GM19023 (cell line): Measurements from ENCODE around the gene PTPRD.

Experiments used
- ATAC-seq: cut with Tn5 transposase; IDR thresholded peaks from one replicate; pipeline ENCODE4 v1.9.1; 2021; ENCODE audit warnings: mild to moderate bottlenecking, moderate library complexity; ENCODE audit not compliant: unreplicated experiment

The PTPRD gene

GRCh38 chr9:10208691-10209069 is 404.1 kb downstream of the PTPRD start:
- peak; percentile 28 for ATAC-seq

GRCh38 chr9:10204276-10204675 is 408.5 kb downstream of the PTPRD start:
- ATAC-seq: no peak

GRCh38 chr9:10173561-10173960 is 439.2 kb downstream of the PTPRD start:
- no peak for ATAC-seq

- ATAC-seq: no peak
Observed at GRCh38 chr9:10172476-10172875, 440.3 kb downstream of the PTPRD start.

GRCh38 chr9:10168241-10168640 is 444.6 kb downstream of the PTPRD start:
- ATAC-seq: no peak

- ATAC-seq: no peak
Observed at GRCh38 chr9:10148796-10149195, 464.0 kb downstream of the PTPRD start.

GRCh38 chr9:10146517-10147331 is 466.1 kb downstream of the PTPRD start:
- ATAC-seq: no peak

GRCh38 chr9:10144355-10144754 is 468.4 kb downstream of the PTPRD start:
- ATAC-seq: no peak

GRCh38 chr9:10135553-10135952 is 477.2 kb downstream of the PTPRD start:
- ATAC-seq: no peak

GRCh38 chr9:10134266-10134665 is 478.5 kb downstream of the PTPRD start:
- ATAC-seq: no peak

GRCh38 chr9:10130061-10130675 is 482.6 kb downstream of the PTPRD start:
- no peak for ATAC-seq

- ATAC-seq: no peak
Observed at GRCh38 chr9:10127867-10128266, 484.9 kb downstream of the PTPRD start.

GRCh38 chr9:10112798-10113197 is 500.0 kb downstream of the PTPRD start:
- no peak for ATAC-seq

GRCh38 chr9:10112070-10112469 is 500.7 kb downstream of the PTPRD start:
- ATAC-seq: no peak

- no peak for ATAC-seq
Observed at GRCh38 chr9:10108815-10109214, 504.0 kb downstream of the PTPRD start.

GRCh38 chr9:10104774-10105173 is 508.0 kb downstream of the PTPRD start:
- no peak for ATAC-seq

GRCh38 chr9:10095208-10095607 is 517.6 kb downstream of the PTPRD start:
- ATAC-seq: no peak

- no peak for ATAC-seq
Observed at GRCh38 chr9:10094563-10094962, 518.2 kb downstream of the PTPRD start.

GRCh38 chr9:10080012-10080411 is 532.8 kb downstream of the PTPRD start:
- no peak for ATAC-seq

GRCh38 chr9:10079284-10079964 is 533.4 kb downstream of the PTPRD start:
- ATAC-seq: no peak

- ATAC-seq: no peak
Observed at GRCh38 chr9:10071579-10071978, 541.2 kb downstream of the PTPRD start.
